Measurements from ENCODE around the gene CCL1.

- TF ChIP-seq POLR2A (IDR thresholded peaks at IDR 0.05) (no peak), CTCF (IDR thresholded peaks at IDR 0.05) (no peak)
These were observed 37.4 kb upstream of the CCL1 start for GRCh38 chr17:34400301-34400931.

Measured in Peyer's patch (tissue), 4 donors.